Stomach (tissue), 4 donors: ENCODE data around the gene TRAF6.

Experiments
- POLR2A ChIP-seq, 4 donors: fragments of 450-650 bp; IDR thresholded peaks; one replicate each; pipeline ENCODE4 v1.6.1; 2016; ENCODE audit warnings: antibody characterized with exemption in 4 of 4, control low read depth in 2 of 4, mild to moderate bottlenecking in 1 of 4, moderate library complexity in 1 of 4
- TF ChIP-seq, protein P1 (sequence below), 7 experiments: fragments of 450-650 bp in 4 of 7; fragments of 200-600 bp in 3 of 7; sonication (generic) in 3 of 7; IDR thresholded peaks; one replicate each; pipeline ENCODE4 v1.5.1; 2016 to 2019; ENCODE audit warnings: antibody characterized with exemption in 7 of 7, control low read depth in 2 of 7, mild to moderate bottlenecking in 1 of 7

DNA sequence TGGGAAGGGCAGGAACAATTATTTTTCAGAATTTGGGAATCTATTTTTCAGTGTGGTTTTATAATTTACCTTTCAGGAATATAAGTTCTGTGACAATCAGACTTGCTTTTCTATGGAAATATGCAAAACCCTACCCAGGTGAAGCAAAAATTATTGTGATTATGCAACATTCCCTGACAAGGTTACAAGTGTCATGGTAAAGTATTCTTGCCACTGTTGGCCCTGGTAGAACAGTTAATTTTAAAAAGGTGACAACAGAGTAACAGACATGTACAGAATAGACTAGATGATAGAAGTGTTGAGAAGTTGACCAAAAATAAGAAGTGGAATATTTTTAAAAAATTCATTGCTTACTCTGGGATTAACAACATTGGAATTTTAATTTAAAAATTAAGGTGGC is 29.2 kb downstream of the TRAF6 start:
- TF ChIP-seq, protein P1, sequence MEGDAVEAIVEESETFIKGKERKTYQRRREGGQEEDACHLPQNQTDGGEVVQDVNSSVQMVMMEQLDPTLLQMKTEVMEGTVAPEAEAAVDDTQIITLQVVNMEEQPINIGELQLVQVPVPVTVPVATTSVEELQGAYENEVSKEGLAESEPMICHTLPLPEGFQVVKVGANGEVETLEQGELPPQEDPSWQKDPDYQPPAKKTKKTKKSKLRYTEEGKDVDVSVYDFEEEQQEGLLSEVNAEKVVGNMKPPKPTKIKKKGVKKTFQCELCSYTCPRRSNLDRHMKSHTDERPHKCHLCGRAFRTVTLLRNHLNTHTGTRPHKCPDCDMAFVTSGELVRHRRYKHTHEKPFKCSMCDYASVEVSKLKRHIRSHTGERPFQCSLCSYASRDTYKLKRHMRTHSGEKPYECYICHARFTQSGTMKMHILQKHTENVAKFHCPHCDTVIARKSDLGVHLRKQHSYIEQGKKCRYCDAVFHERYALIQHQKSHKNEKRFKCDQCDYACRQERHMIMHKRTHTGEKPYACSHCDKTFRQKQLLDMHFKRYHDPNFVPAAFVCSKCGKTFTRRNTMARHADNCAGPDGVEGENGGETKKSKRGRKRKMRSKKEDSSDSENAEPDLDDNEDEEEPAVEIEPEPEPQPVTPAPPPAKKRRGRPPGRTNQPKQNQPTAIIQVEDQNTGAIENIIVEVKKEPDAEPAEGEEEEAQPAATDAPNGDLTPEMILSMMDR (IDR thresholded peaks at IDR 0.05) = no peak
- TF ChIP-seq POLR2A (IDR thresholded peaks at IDR 0.05) = no peak
